ENCODE data around the gene FOXP2.

DNA sequence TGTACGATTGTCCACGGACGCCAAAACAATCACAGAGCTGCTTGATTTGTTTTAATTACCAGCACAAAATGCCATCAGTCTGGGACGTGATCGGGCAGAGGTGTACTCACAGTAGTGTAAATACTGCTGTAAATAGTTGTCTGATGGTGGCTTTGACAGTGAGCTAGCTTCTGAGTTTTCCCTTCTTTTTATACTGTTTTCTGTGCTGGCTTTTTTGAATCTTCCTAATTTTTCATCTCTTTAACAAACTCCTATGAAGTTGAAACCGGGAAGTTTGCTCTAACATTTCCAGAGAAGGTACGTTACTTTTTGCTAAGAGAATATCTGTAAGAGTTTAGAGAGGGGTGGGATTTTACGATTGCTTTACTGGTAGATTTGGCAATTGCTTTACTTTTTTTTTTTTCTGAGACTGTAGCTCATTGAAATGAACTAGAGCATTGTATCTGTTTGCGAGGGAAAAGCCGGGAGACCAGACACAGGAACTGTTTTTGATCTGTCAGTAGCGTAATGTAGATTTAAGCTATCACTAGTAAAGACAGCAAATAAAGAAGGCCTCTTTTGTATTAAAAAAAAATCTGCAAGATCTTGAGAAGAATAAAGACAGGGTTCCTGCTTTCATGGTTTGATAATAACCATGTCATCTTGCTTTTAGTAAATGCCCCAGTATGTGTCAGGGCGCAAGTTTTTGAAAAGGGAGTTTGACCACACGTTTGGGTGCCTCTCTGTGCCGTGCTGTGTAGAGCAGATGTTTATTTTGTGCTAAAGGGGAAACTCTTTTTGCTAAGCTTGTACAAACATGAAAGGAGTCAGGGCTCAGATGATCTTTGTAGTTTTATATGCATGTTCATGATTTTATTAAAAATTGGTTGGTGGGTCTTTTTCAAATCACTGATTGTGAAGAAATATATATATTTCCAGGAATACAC, 712 bp downstream of the FOXP2 start:
- TF ChIP-seq CTCF (IDR thresholded peaks at IDR 0.05) = no peak
- TF ChIP-seq POLR2AphosphoS5 (IDR thresholded peaks at IDR 0.05) = no peak
- TF ChIP-seq POLR2A (IDR thresholded peaks at IDR 0.05) = no peak
- no peak for TF ChIP-seq EP300 (IDR thresholded peaks at IDR 0.05)

Measured in sigmoid colon (tissue), 4 donors.